GM12873 (cell line): ENCODE results near the gene SYTL1.

Experiments used
- CTCF ChIP-seq: IDR thresholded peaks from 2 replicates; pipeline ENCODE4 v1.5.1; 2012; ENCODE audit warnings: low read depth, mild to moderate bottlenecking, moderate library complexity, low read length, control low read depth; ENCODE audit not compliant: insufficient read depth; ENCODE audit errors: missing control alignments

Gene SYTL1

GRCh38 chr1:27349784-27350662, 8.2 kb downstream of the SYTL1 start:
- TF ChIP-seq CTCF: no peak

DNA sequence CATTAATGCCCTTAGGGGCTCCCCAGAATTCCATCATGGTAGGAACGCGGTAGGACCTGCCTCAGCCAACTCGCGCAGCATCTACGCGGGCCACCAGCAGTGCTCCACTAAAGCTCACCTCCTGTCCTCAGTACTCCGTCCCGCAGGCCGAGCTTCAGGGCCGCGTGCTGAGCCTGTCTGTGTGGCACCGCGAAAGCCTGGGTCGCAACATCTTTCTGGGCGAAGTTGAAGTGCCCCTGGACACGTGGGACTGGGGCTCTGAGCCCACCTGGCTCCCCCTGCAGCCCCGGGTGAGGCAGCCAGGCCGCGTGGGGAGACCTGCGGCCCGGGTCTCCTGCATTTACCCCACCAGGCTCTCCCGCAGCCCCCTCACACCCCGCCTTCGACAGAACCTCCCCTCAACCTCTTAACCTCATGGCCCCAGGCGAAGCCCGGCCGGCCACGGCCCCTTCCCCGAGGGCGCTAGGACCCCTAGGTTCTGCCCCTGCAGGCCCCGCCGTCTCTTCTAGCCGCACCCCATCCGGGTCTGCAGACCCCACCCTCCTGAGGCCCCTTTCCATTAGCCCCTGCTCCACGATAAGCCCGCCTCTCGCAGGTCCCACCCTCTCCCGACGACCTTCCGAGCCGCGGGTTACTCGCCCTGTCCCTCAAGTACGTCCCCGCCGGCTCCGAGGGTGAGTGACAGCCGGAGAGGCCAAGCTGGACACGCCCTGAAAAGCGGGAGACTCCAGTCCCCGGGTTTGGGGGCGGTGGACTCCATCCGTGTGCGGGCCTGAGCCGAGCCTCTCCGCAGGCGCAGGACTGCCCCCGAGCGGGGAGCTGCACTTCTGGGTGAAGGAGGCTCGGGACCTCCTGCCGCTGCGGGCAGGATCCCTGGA, 9.1 kb downstream of the SYTL1 start:
- no peak for TF ChIP-seq CTCF

DNA sequence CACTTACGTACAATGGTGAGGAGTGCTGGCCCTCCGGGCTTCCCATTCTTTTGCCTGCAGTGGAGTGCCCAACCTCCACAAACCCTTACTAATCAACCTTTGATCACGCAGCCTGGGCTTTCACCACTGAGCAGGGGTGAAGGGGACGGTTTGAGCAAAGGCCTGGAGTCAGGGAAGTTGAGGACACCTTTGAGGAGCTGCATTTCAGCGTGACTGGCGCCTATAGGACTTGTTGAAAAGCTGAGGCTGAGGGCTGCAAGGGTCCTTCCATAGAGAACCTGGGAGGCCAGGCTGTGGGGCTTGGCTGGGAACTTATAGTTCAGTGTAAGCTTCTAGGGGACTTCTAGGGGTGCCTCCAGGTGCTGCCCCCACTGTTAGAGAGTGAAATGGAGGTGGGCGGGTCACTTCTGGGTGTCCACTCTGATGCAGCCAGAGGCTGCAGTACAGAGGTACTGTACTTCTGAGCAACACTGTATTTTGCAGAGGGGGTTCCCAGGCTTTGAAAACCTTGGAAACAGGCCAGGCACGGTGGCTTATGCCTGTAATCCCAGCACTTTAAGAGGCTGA, 9.8 kb downstream of the SYTL1 start:
- TF ChIP-seq CTCF: no peak

DNA sequence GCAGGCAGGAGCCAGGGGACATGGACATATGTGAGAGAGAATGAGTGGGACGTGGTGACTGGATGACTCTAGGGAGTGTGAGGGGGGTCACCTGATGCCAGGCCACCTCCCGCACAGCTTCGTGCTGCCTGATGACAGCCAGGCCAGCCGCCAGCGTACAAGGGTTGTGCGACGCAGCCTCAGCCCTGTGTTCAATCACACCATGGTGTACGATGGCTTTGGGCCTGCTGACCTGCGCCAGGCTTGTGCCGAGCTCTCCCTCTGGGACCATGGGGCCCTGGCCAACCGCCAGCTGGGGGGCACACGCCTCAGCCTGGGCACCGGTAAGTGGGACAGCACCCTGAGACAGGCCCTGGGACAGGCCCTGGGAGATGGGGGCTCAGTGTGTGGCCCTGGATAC, 11.3 kb downstream of the SYTL1 start:
- no peak for TF ChIP-seq CTCF

GRCh38 chr1:27353629-27354028, 11.8 kb downstream of the SYTL1 start:
- no peak for TF ChIP-seq CTCF

- TF ChIP-seq CTCF: no peak
Observed at GRCh38 chr1:27355683-27356082, 13.9 kb downstream of the SYTL1 start.

DNA sequence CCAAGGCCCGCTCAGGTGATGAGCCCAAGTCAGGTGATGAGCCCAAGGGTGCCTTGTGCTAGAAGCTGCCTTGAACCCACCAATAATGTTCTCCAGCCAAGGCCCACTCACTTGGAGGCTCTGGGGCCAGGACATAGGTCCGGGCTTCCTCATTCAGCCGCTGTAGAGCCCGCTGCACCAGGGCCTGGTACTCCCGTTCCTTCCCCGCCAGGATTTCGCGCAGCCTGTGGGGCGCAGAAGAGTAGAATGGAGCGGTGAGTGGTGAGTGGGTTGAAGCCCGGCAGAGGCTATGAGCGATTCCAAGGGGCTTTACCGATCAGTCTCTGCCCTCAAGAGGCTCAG, 14.4 kb downstream of the SYTL1 start:
- no peak for TF ChIP-seq CTCF
